GM19467 (cell line): ENCODE measurements around the gene FBLIM1.

ENCODE experiments used
- ATAC-seq: cut with Tn5 transposase; IDR thresholded peaks from one replicate; pipeline ENCODE4 v1.9.1; 2021; ENCODE audit warnings: mild to moderate bottlenecking, moderate library complexity; ENCODE audit not compliant: unreplicated experiment

FBLIM1 gene, protein sequence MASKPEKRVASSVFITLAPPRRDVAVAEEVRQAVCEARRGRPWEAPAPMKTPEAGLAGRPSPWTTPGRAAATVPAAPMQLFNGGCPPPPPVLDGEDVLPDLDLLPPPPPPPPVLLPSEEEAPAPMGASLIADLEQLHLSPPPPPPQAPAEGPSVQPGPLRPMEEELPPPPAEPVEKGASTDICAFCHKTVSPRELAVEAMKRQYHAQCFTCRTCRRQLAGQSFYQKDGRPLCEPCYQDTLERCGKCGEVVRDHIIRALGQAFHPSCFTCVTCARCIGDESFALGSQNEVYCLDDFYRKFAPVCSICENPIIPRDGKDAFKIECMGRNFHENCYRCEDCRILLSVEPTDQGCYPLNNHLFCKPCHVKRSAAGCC

DNA sequence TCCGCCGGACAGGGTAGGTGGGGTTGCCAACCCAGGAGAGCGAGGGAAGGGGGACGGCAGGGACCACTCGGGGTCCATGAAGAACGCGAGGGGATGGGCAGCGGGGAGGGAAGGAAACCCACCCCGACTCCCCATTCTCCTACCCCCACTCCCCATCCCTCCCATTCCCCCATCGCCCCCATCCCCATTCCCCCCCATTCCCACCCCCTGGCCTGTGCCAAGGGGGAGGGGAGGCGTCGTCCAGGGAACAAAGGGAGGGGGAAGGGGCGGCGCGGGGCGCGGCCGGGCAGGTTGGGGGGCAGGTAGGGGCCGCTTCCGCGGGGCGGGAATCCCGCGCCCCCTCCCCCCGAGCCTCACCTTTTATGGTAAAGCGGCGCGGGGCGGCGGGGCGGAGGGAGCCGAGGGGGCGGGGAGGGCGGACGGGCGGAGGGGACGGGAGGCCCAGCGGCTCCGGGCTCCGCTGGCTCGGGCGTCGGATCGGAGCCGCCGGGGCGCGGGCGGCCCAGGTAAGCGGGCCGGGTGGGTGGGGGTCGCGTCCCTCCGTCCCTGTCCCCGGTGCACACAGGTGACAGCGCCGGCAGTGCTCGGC lies at the start of gene FBLIM1:
Gene FBLIM1 (plus strand): TSS at position 453 of the 589 bp plus-strand sequence. CDS start 6,189 bp downstream, outside the sequence.
- no peak for ATAC-seq

DNA sequence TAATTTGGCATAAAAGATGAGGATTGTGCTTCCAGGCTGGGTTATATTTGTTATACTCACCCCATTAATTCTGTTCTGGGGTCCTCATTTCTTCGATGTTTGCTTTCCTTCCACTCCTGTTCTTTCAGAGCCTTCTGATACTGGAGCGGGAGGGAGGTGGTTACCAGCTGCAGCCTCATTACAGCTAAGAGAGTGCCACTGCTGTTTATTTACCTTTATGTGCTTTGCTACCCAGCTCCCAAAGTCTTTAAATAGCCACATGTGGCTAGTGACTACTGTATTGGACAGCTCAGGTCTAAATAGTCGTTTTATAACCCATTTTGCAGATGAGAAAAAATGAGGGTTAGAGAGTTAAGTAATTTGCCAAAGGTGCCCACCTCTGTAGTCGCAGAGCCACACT lies 49.4 kb upstream of the FBLIM1 start:
- ATAC-seq: no peak

DNA sequence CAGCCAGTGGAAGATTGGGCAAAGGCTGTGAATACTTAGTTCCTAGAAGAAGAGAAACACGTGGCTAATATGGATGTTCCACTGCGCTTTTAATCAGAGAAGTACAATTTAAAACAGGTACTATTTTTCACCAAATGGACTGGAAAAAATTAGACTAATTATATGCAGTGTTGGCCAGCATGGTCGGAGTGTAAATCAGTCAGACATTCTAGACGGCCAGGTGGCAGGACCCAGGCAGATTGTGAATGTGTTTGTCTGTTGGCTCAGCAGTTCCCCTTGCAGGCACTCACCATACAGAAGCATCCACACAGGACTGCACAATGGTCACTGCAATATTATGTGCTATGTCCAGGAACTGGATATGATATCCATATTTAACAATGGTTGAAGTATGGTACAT lies 46.4 kb upstream of the FBLIM1 start:
- ATAC-seq: no peak

DNA sequence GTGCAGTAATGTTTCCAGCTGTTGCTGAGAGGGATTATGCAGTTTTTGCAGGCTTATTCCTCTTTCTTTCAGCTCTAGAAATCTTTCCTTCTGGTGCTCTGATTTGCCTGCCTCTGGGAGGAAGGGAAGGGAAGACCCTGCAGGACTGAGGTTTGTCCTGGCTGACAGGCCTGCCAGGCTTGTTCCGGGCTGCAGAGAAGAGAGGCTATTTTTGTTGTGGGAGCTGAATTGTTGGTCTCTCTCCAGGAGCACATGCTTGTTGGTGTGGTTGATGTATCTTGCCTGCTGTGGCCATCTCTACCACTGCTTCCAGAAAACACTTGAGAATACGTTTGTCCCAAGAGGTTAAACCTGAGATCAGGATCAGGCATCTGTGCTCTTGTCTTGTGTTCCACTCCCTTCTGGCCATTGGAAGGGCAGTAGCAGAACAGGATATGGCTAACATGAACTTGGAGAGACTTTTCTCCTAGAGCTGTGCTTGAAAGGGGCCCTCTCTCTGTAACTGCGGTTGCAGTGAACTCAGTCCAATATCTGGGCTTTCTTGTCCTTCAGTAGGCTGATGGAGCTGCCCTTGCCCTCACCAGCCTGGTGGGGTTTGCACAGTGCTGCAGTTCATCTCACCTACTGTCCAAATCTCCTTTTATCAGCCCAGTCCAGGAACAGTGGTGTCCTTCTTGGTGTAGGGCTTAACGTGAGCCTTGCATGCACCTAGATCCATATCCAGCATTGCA lies 44.0 kb upstream of the FBLIM1 start:
- no peak for ATAC-seq

DNA sequence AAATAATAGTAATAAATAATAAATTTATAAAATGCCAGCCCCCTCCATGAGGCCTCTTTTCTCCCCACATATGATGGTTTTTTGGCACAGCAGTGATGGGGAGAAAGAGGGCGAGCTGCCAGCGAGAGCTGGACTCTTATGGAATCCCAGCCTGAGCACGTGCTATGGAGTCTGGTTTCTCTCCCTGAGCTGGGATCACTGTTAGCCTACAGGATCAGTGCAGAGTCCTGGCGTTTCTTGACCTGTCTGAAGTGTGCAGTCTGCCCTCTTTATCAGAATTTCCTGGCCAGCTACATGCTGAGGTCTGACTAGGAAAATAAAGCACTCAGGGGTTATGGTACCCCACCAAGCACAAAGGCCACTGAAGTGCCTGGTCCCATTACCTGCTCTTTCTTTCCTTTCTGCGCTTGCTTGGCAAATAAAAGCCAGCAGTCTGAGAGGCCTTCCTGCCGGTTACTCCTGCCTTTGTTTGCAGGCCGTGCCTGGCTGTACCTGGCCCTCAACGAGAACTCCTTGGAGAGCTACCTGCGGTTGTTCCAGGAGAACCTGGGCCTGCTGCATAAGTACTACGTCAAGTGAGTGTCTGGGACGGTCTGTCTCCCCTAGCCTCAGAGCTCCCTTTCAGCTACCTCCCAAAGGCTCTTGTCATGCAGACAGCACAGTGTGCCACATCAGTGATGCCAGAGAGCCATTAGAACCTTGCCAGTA lies 41.0 kb upstream of the FBLIM1 start:
- no peak for ATAC-seq

DNA sequence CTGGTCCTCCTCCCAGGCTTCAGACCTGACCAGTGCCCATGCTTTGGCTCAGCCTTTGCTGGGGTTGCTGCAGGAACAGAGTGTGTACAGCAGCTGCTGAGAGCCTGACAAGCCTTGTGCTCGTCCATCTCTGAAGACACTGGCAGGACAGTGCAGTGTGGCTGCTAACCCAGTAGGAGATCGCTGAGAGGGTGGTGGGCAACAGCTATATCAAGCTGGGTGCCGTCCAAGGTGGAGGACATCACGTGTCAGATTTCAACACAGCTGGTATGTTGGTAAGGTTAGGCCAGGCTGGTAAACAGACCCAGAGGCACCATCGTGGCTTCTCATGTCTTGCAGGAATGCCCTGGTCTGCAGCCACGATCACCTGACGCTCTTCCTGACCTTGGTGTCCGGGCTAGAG lies 40.4 kb upstream of the FBLIM1 start:
- ATAC-seq: no peak

DNA sequence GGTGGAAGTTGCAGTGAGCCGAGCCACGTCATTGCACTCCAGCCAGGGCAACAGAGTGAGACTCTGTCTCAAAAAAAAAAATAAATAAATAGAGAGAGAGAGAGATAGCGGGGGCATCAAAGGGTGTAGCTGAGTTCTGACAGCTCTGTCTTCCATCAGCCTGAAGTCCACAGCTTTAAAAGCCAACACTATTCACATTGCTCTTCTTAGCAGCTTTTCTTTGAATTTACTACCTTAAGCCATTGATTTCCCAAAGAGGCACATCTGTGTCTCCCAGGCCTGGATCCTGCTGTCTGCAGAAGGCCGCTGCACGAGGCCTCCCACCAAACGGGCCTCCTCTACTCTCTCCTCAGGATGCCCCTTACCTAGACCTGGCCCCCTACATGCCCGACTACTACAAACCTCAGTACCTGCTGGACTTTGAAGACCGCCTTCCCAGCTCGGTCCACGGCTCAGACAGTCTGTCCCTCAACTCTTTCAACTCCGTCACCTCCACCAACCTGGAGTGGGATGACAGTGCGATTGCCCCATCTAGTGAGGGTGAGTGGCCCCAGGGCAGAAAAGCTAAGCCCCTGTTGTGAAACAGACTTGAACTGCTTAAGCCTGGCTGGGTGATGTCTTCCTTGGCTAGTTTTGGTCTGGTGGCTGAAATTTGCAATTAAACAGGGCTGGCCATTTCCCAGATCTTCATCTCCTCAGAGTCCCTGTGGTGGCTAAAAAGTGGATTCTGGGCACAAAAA lies 39.0 kb upstream of the FBLIM1 start:
- no peak for ATAC-seq

DNA sequence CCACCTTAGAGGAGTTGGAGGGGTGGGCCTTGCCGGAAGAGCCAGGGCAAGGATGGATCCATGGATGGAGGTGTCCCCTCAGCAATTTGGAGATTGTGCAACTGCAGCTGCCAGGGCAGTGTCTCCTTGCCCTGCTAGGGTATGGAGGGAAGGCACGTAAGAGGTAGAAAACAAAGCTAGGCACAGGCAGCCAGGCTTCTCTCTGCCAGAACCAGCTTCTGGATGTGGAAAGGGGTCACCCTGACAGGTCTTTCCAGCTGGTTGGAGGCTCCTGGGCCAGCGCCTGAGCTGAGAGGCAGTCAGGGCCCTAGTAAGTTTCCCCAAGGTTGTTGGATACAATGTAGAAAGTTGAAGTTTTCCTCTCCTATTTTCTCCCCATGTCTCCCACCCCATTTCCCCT lies 37.7 kb upstream of the FBLIM1 start:
- ATAC-seq: no peak

DNA sequence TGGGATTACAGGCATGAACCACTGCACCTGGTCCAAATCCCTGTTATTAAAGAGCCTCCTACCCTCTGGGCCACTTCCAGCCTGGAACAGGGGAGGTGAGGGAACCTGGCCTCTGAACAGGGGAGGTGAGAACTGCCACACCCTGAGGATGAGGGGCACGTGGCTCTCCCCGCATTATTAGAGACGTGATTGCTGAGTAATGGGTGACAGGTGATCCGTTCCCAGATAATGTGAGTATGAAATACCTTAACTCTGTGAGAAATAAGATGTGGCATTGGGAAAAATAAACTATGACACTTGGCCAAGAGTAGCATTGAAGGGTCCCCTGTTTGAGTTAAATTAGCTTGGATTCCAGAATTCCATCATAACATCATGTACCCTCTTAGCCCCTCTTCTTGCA lies 36.2 kb upstream of the FBLIM1 start:
- ATAC-seq: no peak

DNA sequence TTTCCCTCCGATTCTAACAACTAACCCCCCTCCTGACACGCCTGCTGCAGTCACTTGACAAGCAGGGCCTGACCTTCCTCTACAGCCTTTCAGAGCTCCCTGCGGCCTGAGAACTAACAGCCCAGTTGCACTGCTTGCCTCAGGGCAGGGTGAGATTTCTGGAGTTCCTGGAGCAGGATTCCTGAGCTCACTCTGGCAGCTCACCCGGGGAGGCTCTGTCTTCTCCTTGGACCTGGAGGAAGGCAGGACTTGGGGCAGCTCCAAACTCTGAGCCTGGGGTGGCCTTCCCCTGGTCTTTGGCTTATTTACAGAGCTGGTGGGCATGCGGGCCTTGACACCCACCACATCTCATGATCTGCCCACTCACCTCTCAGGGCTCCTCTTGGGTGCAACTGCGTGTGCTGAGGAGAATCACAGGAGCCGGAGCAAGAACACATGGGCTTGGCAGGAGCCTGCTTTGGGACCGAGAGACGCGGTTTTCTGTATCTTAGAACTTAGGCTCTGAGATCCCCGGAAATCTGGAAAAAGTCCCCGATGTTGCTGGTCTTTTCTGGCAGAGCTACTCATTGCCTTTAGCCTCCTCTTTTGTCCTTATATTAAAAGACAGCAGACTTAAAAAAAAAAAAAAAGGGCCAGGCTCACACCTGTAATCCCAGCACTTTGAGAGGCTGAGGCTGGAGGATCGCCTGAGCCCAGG lies 35.6 kb upstream of the FBLIM1 start:
- no peak for ATAC-seq

DNA sequence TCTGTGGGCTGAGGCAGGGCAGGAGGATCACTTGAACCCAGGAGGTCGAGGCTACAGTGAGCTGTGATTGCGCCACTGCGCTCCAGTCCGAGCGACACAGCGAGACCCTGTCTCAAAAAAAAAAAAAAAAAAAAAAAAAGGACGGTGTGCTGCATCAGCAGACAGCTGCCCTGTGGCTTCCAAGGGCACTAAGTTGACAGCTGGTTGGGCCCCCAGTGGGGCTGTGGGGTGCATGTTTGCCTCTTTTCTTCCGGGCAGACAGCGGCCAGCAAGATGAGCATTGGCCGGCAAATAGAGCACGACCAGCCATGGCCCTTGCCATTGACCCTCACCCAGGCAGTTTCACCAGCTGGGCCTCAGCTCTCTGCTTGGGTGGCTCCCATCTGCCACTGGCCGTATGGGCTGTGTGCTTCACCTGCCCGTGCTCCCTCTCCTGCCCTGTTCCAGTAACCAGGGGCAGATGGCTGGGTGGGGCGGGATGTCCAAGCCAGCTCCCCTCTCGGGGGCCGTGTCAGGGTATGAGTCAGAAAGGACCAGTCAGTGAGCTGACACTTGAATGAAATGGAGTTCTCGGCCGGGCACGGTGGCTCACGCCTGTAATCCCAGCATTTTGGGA lies 34.9 kb upstream of the FBLIM1 start:
- no peak for ATAC-seq

DNA sequence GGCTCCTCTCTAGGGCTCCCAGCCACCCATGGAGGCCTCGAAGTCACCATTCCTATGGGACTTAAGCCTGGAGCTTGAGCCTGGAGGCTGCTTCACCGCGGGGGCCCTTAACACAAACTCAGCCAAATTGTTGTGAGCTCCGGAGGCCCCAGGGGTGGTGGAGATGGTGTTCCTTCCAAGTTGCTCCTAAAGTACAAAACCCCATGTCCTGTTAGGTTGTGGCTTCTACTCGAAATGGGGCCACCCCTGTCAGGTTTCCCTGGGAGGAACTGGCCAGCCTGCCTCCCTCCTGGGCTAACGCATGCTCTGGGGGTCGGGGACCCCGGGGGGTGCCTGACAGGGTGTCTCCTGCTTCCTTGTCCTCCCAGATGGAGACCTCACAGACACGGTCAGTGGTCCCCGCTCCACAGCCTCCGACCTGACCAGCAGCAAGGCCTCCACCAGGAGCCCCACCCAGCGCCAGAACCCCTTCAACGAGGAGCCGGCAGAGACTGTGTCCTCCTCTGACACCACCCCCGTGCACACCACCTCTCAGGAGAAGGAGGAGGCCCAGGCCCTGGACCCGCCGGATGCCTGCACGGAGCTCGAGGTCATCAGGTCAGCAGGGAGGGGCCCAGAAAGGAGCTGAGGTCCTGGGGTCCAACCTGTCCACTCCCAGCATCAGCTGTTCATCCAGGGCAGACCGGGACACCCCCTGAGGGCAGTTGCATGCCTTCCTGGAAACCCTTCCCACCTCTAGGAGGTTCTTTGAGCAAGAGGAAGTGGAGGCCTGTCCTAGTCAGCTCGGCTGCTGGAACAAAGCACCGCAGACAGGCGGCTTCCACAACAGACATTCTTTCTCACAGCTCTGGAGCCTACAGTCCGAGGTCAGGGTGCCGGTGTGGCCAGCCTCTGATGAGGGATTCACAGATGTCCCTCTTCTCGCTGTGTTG lies 33.4 kb upstream of the FBLIM1 start:
- ATAC-seq: no peak

DNA sequence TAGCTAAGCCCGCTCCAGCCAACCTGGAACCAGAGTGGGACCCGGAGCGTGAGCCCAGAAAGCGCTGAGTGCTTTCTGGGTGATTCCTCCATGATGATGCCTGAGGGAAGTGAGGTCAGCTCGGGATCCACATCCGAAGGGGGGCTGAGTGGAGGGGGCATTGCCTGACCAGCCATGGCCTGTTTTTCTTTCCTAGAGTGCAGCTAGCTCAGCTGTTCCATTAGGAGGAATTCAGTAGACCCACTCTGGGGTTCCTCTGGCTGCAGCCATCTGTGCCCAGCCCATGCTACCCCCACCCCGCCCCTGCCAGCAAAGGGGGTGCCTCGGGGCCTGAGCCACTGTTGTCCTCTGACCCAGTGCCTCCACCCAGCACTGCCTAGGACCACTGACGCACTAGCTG lies 32.1 kb upstream of the FBLIM1 start:
- no peak for ATAC-seq

DNA sequence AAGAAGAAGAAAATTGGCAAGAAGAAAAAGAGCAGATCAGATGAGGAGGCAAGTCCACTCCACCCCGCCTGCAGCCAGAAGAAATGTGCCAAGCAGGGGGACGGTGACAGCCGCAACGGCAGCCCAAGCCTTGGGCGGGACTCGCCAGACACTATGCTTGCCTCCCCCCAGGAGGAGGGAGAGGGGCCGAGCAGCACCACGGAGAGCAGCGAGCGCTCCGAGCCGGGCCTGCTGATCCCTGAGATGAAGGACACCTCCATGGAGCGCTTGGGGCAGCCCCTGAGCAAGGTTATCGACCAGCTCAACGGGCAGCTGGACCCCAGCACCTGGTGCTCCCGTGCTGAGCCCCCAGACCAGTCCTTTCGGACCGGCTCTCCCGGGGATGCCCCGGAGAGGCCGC lies 31.6 kb upstream of the FBLIM1 start:
- no peak for ATAC-seq

DNA sequence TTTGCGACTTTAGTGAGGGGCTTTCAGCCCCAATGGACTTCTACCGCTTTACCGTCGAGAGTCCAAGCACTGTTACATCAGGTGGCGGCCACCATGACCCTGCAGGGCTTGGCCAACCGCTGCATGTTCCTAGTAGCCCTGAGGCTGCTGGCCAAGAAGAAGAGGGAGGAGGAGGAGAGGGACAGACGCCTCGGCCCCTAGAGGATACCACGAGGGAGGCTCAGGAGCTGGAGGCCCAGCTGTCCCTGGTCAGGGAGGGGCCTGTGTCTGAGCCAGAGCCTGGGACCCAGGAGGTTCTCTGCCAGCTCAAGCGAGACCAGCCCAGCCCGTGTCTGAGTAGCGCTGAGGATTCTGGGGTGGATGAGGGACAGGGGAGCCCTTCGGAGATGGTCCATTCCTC lies 31.2 kb upstream of the FBLIM1 start:
- no peak for ATAC-seq

DNA sequence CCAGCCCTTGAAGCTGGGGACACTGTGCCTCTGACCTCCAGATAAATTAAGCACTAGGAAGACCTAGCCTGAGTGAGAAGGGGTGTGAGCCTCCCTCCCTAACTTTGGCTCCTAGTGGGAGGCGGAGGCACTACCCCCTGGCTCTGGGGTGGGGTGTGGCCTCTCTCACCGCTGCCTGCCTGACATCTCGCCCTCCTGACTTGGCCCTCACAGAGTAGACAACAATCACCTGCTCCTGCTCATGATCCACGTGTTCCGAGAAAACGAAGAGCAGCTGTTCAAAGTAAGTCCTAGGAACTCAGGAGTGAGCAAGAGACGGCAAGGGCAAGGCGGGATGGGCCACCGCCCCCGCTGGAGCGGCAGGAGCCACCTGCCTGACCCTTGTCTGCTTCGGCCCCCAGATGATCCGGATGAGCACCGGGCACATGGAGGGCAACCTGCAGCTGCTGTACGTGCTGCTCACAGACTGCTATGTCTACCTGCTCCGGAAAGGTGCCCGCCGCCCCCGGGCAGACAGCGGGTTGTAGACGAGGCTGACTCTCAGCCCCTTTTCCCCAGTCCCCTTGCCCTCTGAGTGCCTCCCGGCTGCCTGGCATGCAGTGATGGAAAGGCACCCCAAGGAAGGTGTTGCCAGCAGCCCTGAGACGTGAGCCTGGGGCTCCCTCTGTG lies 30.6 kb upstream of the FBLIM1 start:
- ATAC-seq: no peak

DNA sequence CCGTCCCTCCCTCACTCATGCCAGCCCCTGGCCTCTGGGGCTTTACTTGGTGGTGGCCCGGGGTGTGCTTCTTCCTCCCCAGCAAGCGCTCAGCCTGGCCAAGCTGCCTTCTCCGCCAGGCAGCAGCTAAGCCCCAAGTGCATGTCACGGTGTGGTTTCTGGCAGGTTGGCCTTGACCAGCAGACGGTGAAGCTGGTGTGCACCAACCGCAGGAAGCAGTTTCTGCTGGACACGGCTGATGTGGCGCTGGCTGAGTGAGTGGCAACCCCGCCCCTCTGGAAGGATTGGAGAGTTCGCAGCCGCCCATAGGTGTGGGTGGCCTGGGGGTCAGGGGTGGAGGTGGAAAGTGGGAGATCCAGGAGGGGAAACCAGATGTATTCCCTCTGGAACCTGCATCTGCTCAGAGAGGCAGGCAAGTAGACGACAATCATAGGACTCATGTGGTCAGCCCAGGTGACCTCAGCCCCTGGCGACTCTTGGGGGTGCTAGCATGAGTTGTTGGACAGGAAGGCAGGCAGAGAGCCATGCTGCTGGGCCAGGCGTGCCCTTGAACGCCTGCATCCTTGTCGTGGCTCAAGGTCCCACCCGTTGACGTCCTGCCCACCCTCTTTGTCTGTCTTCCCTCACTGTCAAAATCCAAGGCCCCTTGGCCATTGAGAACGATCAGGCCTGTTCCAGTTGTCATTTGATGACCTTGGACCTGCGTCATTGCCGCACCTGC lies 29.5 kb upstream of the FBLIM1 start:
- ATAC-seq: no peak
